ENCODE results near the gene IFI35. TPM values are rescaled to one million over a fixed set of nuclear protein-coding genes. Genes with fewer than 3 reads are reported as not detected.

Gene IFI35
- total RNA-seq, 4 donors from 2014 or later: 5.9 to 24.4 (median 13.6) TPM

DNA sequence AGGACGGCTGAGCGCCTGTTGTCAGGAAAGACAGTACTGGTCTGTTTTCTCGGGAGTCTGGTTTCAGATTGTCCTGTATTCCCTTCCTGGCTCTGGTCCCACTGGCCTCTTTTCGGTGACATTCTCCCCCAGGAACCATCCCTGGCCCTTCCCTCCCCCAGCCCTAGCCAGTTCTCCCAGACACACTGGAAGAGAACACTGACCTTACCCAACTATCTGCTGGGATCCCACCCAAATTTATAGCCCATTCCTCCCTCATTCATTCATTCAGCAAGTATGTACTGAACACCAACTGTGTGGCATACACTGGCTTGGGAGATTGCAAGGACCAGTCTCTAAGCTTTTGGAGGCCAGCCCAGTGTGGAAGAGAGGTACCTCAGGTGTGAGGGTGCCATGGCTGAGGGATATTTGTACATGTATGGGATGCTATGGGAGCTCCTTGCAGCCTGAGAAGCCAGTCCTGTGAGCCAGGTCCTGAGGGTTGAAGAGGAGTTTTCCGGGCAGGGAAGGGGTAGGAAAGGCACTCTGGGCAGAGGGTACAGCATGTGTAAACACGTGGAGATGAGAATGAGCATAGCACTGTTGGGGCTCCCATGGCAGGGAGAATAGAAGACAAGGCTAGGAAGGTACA lies 23.7 kb downstream of the IFI35 start:
- TF ChIP-seq POLR2A (IDR thresholded peaks at IDR 0.05): no peak
- TF ChIP-seq, protein P1, sequence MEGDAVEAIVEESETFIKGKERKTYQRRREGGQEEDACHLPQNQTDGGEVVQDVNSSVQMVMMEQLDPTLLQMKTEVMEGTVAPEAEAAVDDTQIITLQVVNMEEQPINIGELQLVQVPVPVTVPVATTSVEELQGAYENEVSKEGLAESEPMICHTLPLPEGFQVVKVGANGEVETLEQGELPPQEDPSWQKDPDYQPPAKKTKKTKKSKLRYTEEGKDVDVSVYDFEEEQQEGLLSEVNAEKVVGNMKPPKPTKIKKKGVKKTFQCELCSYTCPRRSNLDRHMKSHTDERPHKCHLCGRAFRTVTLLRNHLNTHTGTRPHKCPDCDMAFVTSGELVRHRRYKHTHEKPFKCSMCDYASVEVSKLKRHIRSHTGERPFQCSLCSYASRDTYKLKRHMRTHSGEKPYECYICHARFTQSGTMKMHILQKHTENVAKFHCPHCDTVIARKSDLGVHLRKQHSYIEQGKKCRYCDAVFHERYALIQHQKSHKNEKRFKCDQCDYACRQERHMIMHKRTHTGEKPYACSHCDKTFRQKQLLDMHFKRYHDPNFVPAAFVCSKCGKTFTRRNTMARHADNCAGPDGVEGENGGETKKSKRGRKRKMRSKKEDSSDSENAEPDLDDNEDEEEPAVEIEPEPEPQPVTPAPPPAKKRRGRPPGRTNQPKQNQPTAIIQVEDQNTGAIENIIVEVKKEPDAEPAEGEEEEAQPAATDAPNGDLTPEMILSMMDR (IDR thresholded peaks at IDR 0.05): no peak
- no peaks in the 10 kb centered on the region for H3K36me3 ChIP-seq
- intact Hi-C loops (cut with DNase I): no loop called here
- H3K4me3 ChIP-seq: no peak overlapping the region
- no peaks in the 10 kb centered on the region for H3K27me3 ChIP-seq
- no peak overlapping the region for H3K27ac ChIP-seq
- H3K4me1 ChIP-seq: peaks cover 0 to 4% (median 2%) of the 10 kb centered on the region in 3 donors
- 59 to 68% methylated on average over 6 of the region's 6 CpGs for WGBS, 2 donors
- H3K9me3 ChIP-seq: no peaks in the 10 kb centered on the region
- DNase-seq: no peak

DNA sequence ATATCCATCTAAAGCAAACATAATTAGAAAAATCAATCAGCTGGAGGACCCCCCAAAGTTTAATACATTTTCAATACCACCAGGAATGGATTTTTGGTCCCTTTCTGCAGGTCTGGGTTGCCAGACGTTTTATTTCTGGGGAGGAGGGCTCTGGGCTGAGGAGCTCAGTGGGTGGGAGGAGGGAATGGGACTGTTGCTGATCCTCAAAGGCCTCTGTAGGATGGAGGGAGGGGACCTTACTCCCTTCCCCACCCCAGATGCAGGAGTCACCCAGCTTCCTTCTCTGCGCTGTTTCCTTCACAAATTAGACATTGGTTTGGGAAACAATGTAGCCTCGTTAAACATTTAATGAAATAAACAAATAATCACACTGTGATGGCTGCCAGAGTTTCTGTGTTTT lies 25.1 kb downstream of the IFI35 start:
- 66 to 76% methylated on average over 3 of the region's 3 CpGs for WGBS, 2 donors
- Histone ChIP-seq H3K27me3 (no peaks in the 10 kb centered on the region), H3K36me3 (no peaks in the 10 kb centered on the region), H3K4me3 (no peak overlapping the region), H3K4me1 (no peaks in the 10 kb centered on the region), H3K9me3 (no peaks in the 10 kb centered on the region), H3K27ac (no peak overlapping the region)
- TF ChIP-seq, protein P1 (IDR thresholded peaks at IDR 0.05): no peak
- no peak for TF ChIP-seq POLR2A (IDR thresholded peaks at IDR 0.05)
- intact Hi-C loops (cut with DNase I): no loop called here
- DNase-seq: no peak

DNA sequence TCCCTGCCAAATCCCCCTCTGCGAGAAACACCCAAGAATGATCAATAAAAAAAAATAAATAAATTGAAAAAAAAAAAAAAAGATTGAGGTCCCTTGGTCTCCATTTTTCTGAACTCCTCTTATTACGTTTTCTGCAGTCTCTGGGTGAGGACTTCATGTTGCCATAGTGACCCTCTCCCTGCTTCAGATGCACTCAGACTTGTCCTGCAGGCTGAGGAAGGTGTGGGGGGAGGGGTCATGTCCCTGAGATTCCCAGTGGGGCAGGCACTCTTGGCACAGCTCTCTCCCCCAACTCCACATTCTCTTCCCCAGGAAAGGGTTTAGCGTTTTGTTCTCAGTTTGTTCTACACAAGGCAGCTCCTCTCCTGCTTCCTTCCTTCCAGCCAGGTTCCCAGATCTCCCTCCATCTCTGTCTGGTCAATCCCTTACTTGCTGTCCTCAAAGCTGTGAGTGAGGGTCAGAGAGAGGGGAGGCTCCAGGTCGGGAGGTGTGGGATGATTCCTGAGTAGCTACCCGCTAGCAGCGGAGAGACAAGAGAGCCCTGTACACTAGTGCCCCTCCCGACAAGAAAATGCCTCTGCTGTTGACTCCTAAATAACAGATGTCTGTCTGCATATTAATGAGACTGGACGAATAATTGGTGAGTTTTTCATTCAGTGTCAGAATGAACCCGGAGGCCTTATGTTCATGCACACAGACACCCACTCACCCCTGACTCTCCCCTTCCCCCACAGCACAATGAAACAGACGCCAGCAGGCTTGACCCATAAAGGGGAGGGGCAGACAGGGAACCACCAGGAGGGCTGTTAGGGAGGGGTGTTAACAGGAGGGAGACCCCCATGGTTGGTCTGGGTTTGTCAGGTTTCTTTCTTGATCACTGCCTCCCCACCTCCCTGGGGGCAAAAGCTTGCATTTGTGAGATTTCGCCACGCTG lies 27.6 kb downstream of the IFI35 start:
- Histone ChIP-seq H3K27me3 (no peaks in the 10 kb centered on the region), H3K9me3 (no peaks in the 10 kb centered on the region), H3K4me3 (no peak overlapping the region), H3K36me3 (no peaks in the 10 kb centered on the region), H3K27ac (no peak overlapping the region), H3K4me1 (no peaks in the 10 kb centered on the region)
- TF ChIP-seq, protein P1 (IDR thresholded peaks at IDR 0.05): no peak
- no peak for TF ChIP-seq POLR2A (IDR thresholded peaks at IDR 0.05)
- DNase-seq: no peak
- intact Hi-C loops (cut with DNase I): no loop called here
- 48 to 50% methylated on average over 7 to 11 of the region's 12 CpGs for WGBS, 2 donors

DNA sequence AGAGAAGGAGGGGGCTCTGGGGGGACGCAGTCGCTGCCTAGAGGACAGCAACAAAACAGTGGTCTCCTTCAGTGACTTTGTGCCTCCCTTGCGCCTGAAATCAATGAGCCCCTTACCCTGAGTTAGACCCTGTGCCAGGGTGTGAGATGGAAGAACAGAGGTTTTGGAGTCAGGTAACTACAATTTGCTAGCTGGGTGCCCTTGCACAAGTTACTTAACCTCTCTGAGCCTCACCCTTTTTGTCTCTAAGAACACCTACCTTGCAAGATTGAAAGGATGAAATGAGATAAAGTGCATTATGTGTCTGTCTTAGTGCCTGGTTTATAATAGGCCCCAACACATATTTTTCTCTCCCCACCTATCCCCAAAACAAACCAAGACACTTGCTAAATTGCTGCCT lies 28.3 kb downstream of the IFI35 start:
- no peaks in the 10 kb centered on the region for H3K27me3 ChIP-seq
- H3K27ac ChIP-seq: no peak overlapping the region
- no peak for DNase-seq
- H3K36me3 ChIP-seq: no peaks in the 10 kb centered on the region
- 78 to 93% methylated on average over 3 of the region's 3 CpGs for WGBS, 2 donors
- H3K4me3 ChIP-seq: no peak overlapping the region
- intact Hi-C loops (cut with DNase I): no loop called here
- TF ChIP-seq, protein P1 (IDR thresholded peaks at IDR 0.05): no peak
- TF ChIP-seq POLR2A (IDR thresholded peaks at IDR 0.05): no peak
- H3K4me1 ChIP-seq: no peaks in the 10 kb centered on the region
- no peaks in the 10 kb centered on the region for H3K9me3 ChIP-seq

DNA sequence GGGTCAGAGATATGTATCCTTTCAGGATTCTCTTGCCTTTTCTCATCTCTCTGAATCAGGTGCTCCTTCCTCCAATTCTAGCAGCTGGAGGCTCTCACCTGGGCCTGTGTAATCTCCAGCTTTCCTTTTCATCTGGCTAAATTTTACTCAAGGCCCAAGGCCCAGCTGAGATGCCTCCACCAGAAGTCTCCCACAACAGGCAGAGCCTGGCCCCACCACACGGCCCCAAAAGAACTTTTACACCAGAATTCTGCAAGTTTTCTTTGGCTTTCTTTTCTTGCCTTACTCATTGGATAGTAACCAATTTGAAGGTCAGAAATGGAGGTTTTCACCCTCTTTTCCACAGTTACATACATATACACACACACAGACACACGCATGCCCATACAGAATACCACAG lies 33.1 kb downstream of the IFI35 start:
- Histone ChIP-seq H3K9me3 (no peaks in the 10 kb centered on the region), H3K27me3 (no peaks in the 10 kb centered on the region), H3K27ac (no peak overlapping the region), H3K4me1 (no peaks in the 10 kb centered on the region), H3K36me3 (no peaks in the 10 kb centered on the region), H3K4me3 (no peak overlapping the region)
- intact Hi-C loops (cut with DNase I): no loop called here
- DNase-seq: no peak
- WGBS, 2 donors: 84 to 100% methylated on average over 1 to 2 of the region's 2 CpGs
- TF ChIP-seq, protein P1 (IDR thresholded peaks at IDR 0.05): no peak
- no peak for TF ChIP-seq POLR2A (IDR thresholded peaks at IDR 0.05)
